GM19023 (cell line): Measurements from ENCODE around the gene TALDO1.

Source experiments
- ATAC-seq: cut with Tn5 transposase; IDR thresholded peaks from one replicate; pipeline ENCODE4 v1.9.1; 2021; ENCODE audit warnings: mild to moderate bottlenecking, moderate library complexity; ENCODE audit not compliant: unreplicated experiment

Gene TALDO1

GRCh38 chr11:714436-714835 lies 32.8 kb upstream of the TALDO1 start:
- no peak for ATAC-seq

- no peak for ATAC-seq
Measured at GRCh38 chr11:719214-720016, 27.8 kb upstream of the TALDO1 start.

DNA sequence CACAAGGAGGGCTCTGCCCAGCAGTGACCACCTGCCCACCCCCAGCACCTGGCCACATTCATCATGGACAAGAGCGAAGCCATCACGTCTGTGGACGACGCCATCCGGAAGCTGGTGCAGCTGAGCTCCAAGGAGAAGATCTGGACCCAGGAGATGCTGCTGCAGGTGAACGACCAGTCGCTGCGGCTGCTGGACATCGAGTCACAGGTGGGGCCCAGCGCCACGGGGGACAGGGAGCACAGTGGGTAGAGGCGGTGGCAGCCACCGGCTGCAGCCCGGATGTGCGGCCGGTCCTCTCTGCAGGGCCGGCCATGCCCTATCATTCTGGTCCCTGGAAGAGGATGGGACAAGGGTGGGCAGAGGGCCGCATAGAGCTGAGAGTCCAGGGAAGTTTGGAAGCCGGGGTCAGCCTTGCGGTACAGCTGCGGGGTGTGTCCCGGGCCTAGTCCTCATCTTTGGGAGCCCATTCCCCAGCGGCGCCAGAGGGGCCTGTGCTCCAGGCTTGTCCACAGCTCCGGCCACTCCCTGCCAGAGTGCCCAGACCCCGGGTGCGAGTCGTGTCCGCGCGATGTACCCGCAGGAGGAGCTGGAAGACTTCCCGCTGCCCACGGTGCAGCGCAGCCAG lies 27.1 kb upstream of the TALDO1 start:
- no peak for ATAC-seq

DNA sequence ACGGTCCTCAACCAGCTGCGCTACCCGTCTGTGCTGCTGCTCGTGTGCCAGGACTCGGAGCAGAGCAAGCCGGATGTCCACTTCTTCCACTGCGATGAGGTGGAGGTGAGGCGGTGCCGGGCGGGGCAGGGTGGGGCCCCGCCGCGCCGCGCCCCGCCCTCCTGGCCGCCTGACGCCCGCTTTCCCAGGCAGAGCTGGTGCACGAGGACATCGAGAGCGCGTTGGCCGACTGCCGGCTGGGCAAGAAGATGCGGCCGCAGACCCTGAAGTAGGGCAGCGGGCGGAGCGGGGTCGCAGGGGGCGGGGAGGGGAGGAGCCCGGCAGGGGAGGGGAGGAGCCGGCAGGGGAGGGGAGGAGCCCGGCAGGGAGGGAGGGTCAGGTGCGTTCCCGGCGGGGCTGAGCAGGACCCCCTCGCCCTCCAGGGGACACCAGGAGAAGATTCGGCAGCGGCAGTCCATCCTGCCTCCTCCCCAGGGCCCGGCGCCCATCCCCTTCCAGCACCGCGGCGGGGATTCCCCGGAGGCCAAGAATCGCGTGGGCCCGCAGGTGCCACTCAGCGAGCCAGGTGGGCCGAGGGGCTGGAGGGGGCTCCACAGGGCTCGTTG lies 26.5 kb upstream of the TALDO1 start:
- no peak for ATAC-seq

DNA sequence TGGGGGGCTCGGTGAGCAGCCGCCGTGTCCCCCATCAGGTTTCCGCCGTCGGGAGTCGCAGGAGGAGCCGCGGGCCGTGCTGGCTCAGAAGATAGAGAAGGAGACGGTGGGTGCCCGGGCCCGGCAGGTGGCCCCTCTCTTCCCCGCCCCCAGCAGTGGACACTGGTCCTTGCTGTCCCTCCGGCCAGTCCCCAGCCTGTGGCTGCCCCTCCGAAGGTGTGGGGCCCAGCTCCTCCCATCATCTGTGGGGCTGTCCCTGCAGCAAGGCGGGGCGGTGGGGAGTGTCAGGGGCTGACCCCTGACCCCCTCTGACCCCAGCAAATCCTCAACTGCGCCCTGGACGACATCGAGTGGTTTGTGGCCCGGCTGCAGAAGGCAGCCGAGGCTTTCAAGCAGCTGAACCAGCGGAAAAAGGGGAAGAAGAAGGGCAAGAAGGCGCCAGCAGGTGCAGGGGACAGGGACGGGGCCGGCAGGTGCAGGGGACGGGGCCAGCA lies 26.0 kb upstream of the TALDO1 start:
- ATAC-seq = no peak

DNA sequence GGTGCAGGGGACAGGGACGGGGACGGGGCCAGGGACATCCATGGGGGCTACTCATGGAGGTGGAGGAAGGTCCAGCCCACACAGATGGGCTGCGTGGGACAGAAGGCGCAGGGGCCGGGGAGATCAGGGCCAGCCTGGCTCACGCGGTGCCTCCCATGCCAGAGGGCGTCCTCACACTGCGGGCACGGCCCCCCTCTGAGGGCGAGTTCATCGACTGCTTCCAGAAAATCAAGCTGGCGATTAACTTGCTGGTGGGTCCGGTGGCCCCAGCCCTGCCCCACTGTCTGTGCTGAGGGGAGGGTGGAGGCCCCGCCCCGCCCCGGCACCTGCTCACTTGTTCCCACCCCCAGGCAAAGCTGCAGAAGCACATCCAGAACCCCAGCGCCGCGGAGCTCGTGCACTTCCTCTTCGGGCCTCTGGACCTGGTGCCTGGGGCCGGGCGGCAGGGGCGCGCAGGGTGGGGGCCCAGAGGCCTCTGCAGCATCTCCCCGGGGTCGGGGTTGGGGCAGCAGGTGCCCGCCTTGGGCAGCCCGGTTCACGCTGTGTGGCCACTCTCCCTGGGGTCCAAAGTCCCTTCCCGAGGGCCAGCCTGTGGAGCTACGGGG lies 25.4 kb upstream of the TALDO1 start:
- no peak for ATAC-seq

DNA sequence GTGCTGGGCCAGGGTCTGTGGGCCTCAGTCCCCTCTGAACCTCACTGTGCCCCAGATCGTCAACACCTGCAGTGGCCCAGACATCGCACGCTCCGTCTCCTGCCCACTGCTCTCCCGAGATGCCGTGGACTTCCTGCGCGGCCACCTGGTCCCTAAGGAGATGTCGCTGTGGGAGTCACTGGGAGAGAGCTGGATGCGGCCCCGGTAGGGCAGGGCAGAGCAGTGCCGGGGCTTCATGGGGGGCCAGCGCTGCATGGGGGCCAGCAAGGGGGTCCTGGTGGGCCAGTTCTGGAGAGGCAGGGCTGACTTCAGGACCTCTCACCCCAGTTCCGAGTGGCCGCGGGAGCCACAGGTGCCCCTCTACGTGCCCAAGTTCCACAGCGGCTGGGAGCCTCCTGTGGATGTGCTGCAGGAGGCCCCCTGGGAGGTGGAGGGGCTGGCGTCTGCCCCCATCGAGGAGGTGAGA lies 24.9 kb upstream of the TALDO1 start:
- ATAC-seq = no peak

GRCh38 chr11:723120-723883 lies 24.0 kb upstream of the TALDO1 start:
- ATAC-seq = no peak

GRCh38 chr11:724049-724777 lies 23.1 kb upstream of the TALDO1 start:
- no peak for ATAC-seq

DNA sequence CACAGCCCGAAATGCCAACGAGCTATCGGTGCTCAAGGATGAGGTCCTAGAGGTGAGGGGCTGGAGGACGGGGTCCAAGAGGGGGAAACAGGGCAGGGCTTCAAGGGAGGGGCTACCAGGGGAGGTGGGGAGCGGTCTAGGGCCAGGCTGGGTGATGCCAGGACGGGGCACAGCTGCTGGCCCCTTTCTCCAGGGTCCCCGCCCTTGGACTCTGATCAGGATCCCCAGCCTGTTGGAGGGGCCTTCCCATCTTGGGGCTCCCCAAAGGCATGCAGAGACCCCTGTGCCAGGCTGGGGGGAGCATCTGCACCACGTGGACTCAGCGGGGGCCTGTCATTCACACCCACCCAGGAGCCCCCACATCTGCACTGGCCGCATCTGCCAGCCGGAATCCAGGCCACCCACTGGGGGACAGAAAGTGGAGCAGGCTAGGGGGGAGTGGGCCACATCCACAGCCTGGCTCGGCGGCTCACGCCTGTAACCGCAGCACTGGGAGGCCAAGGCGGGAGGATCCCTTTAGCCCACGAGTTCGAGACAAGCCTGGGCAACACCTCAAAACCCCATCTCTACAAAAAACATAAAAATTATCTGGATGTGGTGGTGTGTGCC lies 22.4 kb upstream of the TALDO1 start:
- ATAC-seq = no peak

GRCh38 chr11:725624-726202 lies 21.6 kb upstream of the TALDO1 start:
- no peak for ATAC-seq

- ATAC-seq = no peak
Measured at GRCh38 chr11:726278-727220, 20.7 kb upstream of the TALDO1 start.

DNA sequence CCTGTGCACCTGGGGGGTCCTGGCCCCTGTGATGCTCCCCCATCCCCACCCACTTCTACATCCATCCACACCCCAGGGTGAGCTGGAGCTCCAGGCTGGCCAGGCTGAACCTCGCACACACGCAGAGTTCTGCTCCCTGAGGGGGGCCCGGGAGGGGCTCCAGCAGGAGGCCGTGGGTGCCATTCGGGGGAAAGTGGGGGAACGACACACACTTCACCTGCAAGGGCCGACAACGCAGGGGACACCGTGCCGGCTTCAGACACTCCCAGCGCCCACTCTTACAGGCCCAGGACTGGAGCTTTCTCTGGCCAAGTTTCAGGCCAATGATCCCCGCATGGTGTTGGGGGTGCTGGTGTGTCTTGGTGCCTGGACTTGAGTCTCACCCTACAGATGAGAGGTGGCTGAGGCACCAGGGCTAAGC lies 20.0 kb upstream of the TALDO1 start:
- ATAC-seq = no peak

GRCh38 chr11:727859-728748 lies 19.2 kb upstream of the TALDO1 start:
- no peak for ATAC-seq

GRCh38 chr11:728901-729491 lies 18.3 kb upstream of the TALDO1 start:
- no peak for ATAC-seq

DNA sequence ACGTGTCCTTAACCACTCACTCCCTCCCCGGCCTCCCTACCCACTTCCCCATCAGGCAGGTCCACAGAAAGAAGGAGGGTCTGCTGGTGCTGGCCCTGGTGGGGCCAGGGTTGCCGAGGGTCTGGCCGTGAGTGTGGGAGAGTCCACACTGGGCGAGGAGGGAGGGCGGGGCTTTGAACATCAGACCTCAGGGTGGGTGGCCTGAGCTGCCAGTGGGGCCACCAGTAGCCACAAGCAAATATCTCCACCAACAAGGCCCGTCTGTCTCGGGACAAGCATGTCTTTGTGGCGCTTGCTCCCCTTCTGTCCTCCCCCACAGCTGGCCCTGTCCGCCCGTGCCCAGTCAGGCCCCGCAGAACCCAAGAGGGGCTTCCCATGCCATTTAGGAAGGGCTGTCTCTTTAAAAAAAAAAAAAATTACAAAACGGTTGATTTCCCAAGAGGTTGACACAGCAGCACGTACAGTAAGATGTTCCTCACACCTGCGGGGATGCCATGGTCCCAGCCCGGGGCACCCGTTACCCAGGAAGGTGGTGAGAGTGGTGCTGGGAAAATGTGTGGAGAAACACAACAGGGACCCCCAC lies 17.7 kb upstream of the TALDO1 start:
- no peak for ATAC-seq
